Keratinocyte (primary cell): ENCODE data around the gene OR8A1. TPM values are rescaled to one million over a fixed set of nuclear protein-coding genes. Genes with fewer than 3 reads are reported as not detected.

Experiments
- DNase-seq: peaks from one replicate; pipeline ENCODE4 v3.0.0-alpha.2; 2011; ENCODE audit warnings: low read depth, missing footprints, low spot score
- FAIRE-seq: peaks from 2 replicates; lab custom pipeline; 2011; peaks lifted over from hg19 to GRCh38; lab: Jason Lieb, UNC
- H2AFZ ChIP-seq: 2 replicates; pipeline ENCODE4 v1.6.0; 2012; ENCODE audit warnings: low read length, control low read depth, inconsistent platforms; ENCODE audit not compliant: control insufficient read depth
- H3K27ac ChIP-seq: 2 replicates; pipeline ENCODE4 v1.5.1; 2011; ENCODE audit warnings: low read length; ENCODE audit not compliant: control insufficient read depth, insufficient read depth
- H3K27me3 ChIP-seq: 3 replicates; pipeline ENCODE4 v1.6.0; 2011; ENCODE audit warnings: low read length; ENCODE audit not compliant: control insufficient read depth, insufficient read depth; ENCODE audit errors: extremely low read depth
- H3K36me3 ChIP-seq, 2 experiments: 2 replicates in 1 of 2; 3 replicates in 1 of 2; pipeline ENCODE4 v1.5.1; 2011; ENCODE audit warnings: low read length in 2 of 2, mild to moderate bottlenecking in 1 of 2; ENCODE audit not compliant: control insufficient read depth in 2 of 2, insufficient read depth in 2 of 2; ENCODE audit errors: extremely low read depth in 1 of 2
- H3K4me1 ChIP-seq: 3 replicates; pipeline ENCODE4 v1.5.1; 2011; ENCODE audit warnings: low read length; ENCODE audit not compliant: control insufficient read depth, insufficient read depth; ENCODE audit errors: extremely low read depth
- H3K4me2 ChIP-seq: 3 replicates; pipeline ENCODE4 v1.6.0; 2011; ENCODE audit warnings: low read depth, low read length; ENCODE audit not compliant: control insufficient read depth, insufficient read depth; ENCODE audit errors: extremely low read depth
- H3K4me3 ChIP-seq, 3 experiments: fragments of 200-600 bp in 1 of 3; sonication (generic) in 1 of 3; 2 replicates in 2 of 3; 3 replicates in 1 of 3; pipeline ENCODE4 v1.5.1; 2011 to 2016; ENCODE audit warnings: low read length in 3 of 3, mild to moderate bottlenecking in 3 of 3, control low read depth in 2 of 3, inconsistent platforms in 1 of 3, low read depth in 1 of 3, mixed read lengths in 1 of 3, mixed run types in 1 of 3, moderate library complexity in 1 of 3; ENCODE audit not compliant: control insufficient read depth in 2 of 3, insufficient read depth in 2 of 3; ENCODE audit errors: extremely low read depth in 1 of 3
- H3K79me2 ChIP-seq: 2 replicates; pipeline ENCODE4 v1.6.0; 2012; ENCODE audit warnings: low read length; ENCODE audit not compliant: control insufficient read depth, insufficient read depth
- H3K9ac ChIP-seq: 3 replicates; pipeline ENCODE4 v1.6.0; 2011; ENCODE audit warnings: low read length; ENCODE audit not compliant: control insufficient read depth, insufficient read depth; ENCODE audit errors: extremely low read depth
- H3K9me1 ChIP-seq: 3 replicates; pipeline ENCODE4 v1.6.0; 2011; ENCODE audit warnings: low read length; ENCODE audit not compliant: control insufficient read depth, insufficient read depth; ENCODE audit errors: extremely low read depth
- H3K9me3 ChIP-seq: 2 replicates; pipeline ENCODE4 v1.5.1; 2012; ENCODE audit warnings: low read depth, low read length; ENCODE audit not compliant: control insufficient read depth
- H4K20me1 ChIP-seq: 3 replicates; pipeline ENCODE4 v1.6.0; 2011; ENCODE audit warnings: low read length; ENCODE audit not compliant: control insufficient read depth, insufficient read depth; ENCODE audit errors: extremely low read depth
- CTCF ChIP-seq, 3 experiments: IDR thresholded peaks in 1 of 3; conservative IDR thresholded peaks in 1 of 3; optimal IDR thresholded peaks in 1 of 3; 2 replicates in 2 of 3; 3 replicates in 1 of 3; pipeline versions ENCODE3 to v1.5.1; 2011; ENCODE audit warnings: low read length in 3 of 3, mild to moderate bottlenecking in 3 of 3, moderate library complexity in 2 of 3, control low read depth in 1 of 3, inconsistent platforms in 1 of 3; ENCODE audit not compliant: insufficient read depth in 2 of 3; ENCODE audit errors: extremely low read depth in 1 of 3
- EZH2 ChIP-seq: IDR thresholded peaks from one replicate; pipeline ENCODE4 v1.6.1; 2012; ENCODE audit warnings: inconsistent platforms, mild to moderate bottlenecking, low read length, moderate library complexity
- dilution Hi-C: fragments of 300-500 bp; cut with MboI; formaldehyde crosslinking; loops from one replicate; pipeline ENCODE4 v1.7.0; 2020; ENCODE audit warnings: low sequenced_read_pairs; ENCODE audit not compliant: extremely low pct_ligation_motif_present
- polyA plus RNA-seq, 5 experiments: library from polyadenylated mRNA; depleted of rRNA in 3 of 5; stranded (reverse) in 3 of 5; stranded (forward) in 1 of 5; unstranded in 1 of 5; fragments of >200 nt; gene quantifications; 1 replicate in 1 of 5; 2 replicates in 3 of 5; 3 replicates in 1 of 5; pipeline versions ENCODE4 v1.2.1 to v1.2.3, GENCODE V29; 2011 to 2012; ENCODE audit warnings: missing spikeins in 2 of 5, low read depth in 1 of 5, low replicate concordance in 1 of 5

Gene OR8A1
- polyA plus RNA-seq, 1 donor (not counting 4 experiments of a cell fraction or from before 2014, with no cell fraction given), result not detected

- H3K4me3 ChIP-seq, result no peak overlapping the region
- no peak overlapping the region for H2AFZ ChIP-seq
- DNase-seq, result no peak
- no peaks in the 10 kb centered on the region for H3K27me3 ChIP-seq
- H3K9me1 ChIP-seq, result no peaks in the 10 kb centered on the region
- H3K27ac ChIP-seq, result no peak overlapping the region
- H3K9ac ChIP-seq, result no peak overlapping the region
- H3K4me2 ChIP-seq, result no peak overlapping the region
- H3K4me1 ChIP-seq, result no peaks in the 10 kb centered on the region
- FAIRE-seq, result no peak
- no peaks in the 10 kb centered on the region for H4K20me1 ChIP-seq
- TF ChIP-seq EZH2, result no peak
- TF ChIP-seq CTCF (optimal IDR thresholded peaks at IDR 0.05 in 1 of 3, IDR thresholded peaks at IDR 0.05 in 1 of 3, conservative IDR thresholded peaks at IDR 0.05 in 1 of 3; ENCODE audit: extremely low read depth in 1 of 3, insufficient read depth in 2 of 3, low read length in 3 of 3), result no peak
- H3K36me3 ChIP-seq, result no peaks in the 10 kb centered on the region
- H3K9me3 ChIP-seq, result no peaks in the 10 kb centered on the region
- dilution Hi-C loops, result no loop called here
- H3K79me2 ChIP-seq, result no peaks in the 10 kb centered on the region
Measured at GRCh38 chr11:124577716-124578427, 8.1 kb downstream of the OR8A1 start.

- no peaks in the 10 kb centered on the region for H4K20me1 ChIP-seq
- no peaks in the 10 kb centered on the region for H3K79me2 ChIP-seq
- H3K9me3 ChIP-seq, result no peaks in the 10 kb centered on the region
- dilution Hi-C loops, result no loop called here
- H3K4me2 ChIP-seq, result no peak overlapping the region
- no peaks in the 10 kb centered on the region for H3K4me1 ChIP-seq
- FAIRE-seq, result no peak
- H3K9ac ChIP-seq, result no peak overlapping the region
- no peak for DNase-seq
- no peaks in the 10 kb centered on the region for H3K36me3 ChIP-seq
- no peak overlapping the region for H3K4me3 ChIP-seq
- no peaks in the 10 kb centered on the region for H3K27me3 ChIP-seq
- TF ChIP-seq CTCF (optimal IDR thresholded peaks at IDR 0.05 in 1 of 3, IDR thresholded peaks at IDR 0.05 in 1 of 3, conservative IDR thresholded peaks at IDR 0.05 in 1 of 3; ENCODE audit: extremely low read depth in 1 of 3, insufficient read depth in 2 of 3, low read length in 3 of 3) (no peak), EZH2 (no peak)
- H2AFZ ChIP-seq, result no peak overlapping the region
- no peak overlapping the region for H3K27ac ChIP-seq
- H3K9me1 ChIP-seq, result no peaks in the 10 kb centered on the region
Measured at GRCh38 chr11:124578761-124579160, 9.0 kb downstream of the OR8A1 start.
